ENCODE data around the gene SERPINF2. TPM values are rescaled to one million over a fixed set of nuclear protein-coding genes. Genes with fewer than 3 reads are reported as not detected.

SERPINF2 gene
- total and polyA plus RNA-seq, 2 experiments from 2014 or later = 0.66 to 1.2 TPM

DNA sequence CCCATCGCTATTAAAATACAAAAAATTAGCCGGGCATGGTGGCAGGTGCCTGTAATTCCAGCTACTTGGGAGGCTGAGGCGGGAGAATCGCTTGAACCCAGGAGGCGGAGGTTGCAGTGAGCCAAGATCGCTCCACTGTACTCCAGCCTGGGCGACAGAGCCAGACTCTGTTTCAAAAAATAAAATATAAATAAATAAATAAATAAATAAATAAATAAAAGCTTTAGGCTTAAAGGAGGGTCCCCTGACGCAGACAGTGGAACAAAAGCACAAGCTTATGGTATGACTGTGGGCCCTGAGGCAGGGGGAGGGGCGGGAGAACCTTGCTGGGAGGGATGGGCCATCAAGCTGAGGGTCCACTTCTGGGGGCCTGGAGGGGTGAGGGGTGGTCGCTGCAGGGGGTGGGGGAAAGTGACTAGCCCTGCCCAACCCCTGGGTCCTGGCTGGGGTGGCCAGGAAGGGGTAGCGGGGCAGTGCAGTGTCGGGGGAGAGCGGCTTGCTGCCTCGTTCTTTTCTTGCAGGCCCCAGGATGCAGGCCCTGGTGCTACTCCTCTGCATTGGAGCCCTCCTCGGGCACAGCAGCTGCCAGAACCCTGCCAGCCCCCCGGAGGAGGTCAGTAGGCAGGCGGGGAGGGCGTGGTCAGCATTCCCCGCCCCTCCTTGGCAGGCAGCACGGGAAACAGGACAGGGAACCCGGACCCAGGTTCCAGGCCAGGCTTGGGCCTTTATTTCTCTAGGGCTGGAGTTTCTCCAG, 23.9 kb downstream of the SERPINF2 start:
- H3K27me3 Mint-ChIP-seq (ENCODE audit: insufficient read depth, low read depth, poor library complexity) = peaks cover 15% of the 10 kb centered on the region
- Histone ChIP-seq H2AFZ (no peak overlapping the region), H3K27me3 (ENCODE audit: insufficient read depth) (no peaks in the 10 kb centered on the region), H4K20me1 (replicated peaks; ENCODE audit: insufficient read depth) (no peaks in the 10 kb centered on the region; the same call in 1 of the 2 replicates), H3K27ac (ENCODE audit: low read depth) (no peak overlapping the region), H3K79me2 (replicated peaks; ENCODE audit: insufficient read depth) (no peaks in the 10 kb centered on the region), H3K9me2 (ENCODE audit: insufficient read depth) (no peaks in the 10 kb centered on the region), H3K4me3 (no peak overlapping the region), H3K4me2 (no peak overlapping the region), H3F3A (replicated peaks; ENCODE audit: low read depth) (peaks cover 17% of the 10 kb centered on the region; the same call in 1 of the 2 replicates), H3K4me1 (ENCODE audit: insufficient read depth) (peaks cover 27% of the 10 kb centered on the region), H3K36me3 (ENCODE audit: insufficient read depth) (no peaks in the 10 kb centered on the region)
- peaks cover 33% of the 10 kb centered on the region for H3K4me1 Mint-ChIP-seq
- no peak for TF ChIP-seq ZNF331 (CRISPR knock-in tag; IDR thresholded peaks at IDR 0.05; ENCODE audit: low read depth)
- TF ChIP-seq, protein P1, sequence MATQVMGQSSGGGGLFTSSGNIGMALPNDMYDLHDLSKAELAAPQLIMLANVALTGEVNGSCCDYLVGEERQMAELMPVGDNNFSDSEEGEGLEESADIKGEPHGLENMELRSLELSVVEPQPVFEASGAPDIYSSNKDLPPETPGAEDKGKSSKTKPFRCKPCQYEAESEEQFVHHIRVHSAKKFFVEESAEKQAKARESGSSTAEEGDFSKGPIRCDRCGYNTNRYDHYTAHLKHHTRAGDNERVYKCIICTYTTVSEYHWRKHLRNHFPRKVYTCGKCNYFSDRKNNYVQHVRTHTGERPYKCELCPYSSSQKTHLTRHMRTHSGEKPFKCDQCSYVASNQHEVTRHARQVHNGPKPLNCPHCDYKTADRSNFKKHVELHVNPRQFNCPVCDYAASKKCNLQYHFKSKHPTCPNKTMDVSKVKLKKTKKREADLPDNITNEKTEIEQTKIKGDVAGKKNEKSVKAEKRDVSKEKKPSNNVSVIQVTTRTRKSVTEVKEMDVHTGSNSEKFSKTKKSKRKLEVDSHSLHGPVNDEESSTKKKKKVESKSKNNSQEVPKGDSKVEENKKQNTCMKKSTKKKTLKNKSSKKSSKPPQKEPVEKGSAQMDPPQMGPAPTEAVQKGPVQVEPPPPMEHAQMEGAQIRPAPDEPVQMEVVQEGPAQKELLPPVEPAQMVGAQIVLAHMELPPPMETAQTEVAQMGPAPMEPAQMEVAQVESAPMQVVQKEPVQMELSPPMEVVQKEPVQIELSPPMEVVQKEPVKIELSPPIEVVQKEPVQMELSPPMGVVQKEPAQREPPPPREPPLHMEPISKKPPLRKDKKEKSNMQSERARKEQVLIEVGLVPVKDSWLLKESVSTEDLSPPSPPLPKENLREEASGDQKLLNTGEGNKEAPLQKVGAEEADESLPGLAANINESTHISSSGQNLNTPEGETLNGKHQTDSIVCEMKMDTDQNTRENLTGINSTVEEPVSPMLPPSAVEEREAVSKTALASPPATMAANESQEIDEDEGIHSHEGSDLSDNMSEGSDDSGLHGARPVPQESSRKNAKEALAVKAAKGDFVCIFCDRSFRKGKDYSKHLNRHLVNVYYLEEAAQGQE (IDR thresholded peaks at IDR 0.05; ENCODE audit: unreplicated experiment) = no peak
- TF ChIP-seq POLR2AphosphoS5 (IDR thresholded peaks at IDR 0.05; ENCODE audit: low read depth) = no peak
- TF ChIP-seq, protein P2, sequence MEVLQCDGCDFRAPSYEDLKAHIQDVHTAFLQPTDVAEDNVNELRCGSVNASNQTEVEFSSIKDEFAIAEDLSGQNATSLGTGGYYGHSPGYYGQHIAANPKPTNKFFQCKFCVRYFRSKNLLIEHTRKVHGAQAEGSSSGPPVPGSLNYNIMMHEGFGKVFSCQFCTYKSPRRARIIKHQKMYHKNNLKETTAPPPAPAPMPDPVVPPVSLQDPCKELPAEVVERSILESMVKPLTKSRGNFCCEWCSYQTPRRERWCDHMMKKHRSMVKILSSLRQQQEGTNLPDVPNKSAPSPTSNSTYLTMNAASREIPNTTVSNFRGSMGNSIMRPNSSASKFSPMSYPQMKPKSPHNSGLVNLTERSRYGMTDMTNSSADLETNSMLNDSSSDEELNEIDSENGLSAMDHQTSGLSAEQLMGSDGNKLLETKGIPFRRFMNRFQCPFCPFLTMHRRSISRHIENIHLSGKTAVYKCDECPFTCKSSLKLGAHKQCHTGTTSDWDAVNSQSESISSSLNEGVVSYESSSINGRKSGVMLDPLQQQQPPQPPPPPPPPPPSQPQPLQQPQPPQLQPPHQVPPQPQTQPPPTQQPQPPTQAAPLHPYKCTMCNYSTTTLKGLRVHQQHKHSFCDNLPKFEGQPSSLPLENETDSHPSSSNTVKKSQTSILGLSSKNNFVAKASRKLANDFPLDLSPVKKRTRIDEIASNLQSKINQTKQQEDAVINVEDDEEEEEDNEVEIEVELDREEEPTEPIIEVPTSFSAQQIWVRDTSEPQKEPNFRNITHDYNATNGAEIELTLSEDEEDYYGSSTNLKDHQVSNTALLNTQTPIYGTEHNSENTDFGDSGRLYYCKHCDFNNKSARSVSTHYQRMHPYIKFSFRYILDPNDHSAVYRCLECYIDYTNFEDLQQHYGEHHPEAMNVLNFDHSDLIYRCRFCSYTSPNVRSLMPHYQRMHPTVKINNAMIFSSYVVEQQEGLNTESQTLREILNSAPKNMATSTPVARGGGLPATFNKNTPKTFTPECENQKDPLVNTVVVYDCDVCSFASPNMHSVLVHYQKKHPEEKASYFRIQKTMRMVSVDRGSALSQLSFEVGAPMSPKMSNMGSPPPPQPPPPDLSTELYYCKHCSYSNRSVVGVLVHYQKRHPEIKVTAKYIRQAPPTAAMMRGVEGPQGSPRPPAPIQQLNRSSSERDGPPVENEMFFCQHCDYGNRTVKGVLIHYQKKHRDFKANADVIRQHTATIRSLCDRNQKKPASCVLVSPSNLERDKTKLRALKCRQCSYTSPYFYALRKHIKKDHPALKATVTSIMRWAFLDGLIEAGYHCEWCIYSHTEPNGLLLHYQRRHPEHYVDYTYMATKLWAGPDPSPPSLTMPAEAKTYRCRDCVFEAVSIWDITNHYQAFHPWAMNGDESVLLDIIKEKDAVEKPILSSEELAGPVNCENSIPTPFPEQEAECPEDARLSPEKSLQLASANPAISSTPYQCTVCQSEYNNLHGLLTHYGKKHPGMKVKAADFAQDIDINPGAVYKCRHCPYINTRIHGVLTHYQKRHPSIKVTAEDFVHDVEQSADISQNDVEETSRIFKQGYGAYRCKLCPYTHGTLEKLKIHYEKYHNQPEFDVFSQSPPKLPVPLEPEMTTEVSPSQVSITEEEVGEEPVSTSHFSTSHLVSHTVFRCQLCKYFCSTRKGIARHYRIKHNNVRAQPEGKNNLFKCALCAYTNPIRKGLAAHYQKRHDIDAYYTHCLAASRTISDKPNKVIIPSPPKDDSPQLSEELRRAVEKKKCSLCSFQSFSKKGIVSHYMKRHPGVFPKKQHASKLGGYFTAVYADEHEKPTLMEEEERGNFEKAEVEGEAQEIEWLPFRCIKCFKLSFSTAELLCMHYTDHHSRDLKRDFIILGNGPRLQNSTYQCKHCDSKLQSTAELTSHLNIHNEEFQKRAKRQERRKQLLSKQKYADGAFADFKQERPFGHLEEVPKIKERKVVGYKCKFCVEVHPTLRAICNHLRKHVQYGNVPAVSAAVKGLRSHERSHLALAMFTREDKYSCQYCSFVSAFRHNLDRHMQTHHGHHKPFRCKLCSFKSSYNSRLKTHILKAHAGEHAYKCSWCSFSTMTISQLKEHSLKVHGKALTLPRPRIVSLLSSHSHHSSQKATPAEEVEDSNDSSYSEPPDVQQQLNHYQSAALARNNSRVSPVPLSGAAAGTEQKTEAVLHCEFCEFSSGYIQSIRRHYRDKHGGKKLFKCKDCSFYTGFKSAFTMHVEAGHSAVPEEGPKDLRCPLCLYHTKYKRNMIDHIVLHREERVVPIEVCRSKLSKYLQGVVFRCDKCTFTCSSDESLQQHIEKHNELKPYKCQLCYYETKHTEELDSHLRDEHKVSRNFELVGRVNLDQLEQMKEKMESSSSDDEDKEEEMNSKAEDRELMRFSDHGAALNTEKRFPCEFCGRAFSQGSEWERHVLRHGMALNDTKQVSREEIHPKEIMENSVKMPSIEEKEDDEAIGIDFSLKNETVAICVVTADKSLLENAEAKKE (CRISPR knock-in tag; IDR thresholded peaks at IDR 0.05) = no peak
- TF ChIP-seq, protein P3, sequence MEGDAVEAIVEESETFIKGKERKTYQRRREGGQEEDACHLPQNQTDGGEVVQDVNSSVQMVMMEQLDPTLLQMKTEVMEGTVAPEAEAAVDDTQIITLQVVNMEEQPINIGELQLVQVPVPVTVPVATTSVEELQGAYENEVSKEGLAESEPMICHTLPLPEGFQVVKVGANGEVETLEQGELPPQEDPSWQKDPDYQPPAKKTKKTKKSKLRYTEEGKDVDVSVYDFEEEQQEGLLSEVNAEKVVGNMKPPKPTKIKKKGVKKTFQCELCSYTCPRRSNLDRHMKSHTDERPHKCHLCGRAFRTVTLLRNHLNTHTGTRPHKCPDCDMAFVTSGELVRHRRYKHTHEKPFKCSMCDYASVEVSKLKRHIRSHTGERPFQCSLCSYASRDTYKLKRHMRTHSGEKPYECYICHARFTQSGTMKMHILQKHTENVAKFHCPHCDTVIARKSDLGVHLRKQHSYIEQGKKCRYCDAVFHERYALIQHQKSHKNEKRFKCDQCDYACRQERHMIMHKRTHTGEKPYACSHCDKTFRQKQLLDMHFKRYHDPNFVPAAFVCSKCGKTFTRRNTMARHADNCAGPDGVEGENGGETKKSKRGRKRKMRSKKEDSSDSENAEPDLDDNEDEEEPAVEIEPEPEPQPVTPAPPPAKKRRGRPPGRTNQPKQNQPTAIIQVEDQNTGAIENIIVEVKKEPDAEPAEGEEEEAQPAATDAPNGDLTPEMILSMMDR (conservative IDR thresholded peaks at IDR 0.05; ENCODE audit: low read depth in 2 of 2) = no peak
- TF ChIP-seq EZH2 (IDR thresholded peaks at IDR 0.05; ENCODE audit: low read depth, unreplicated experiment) = no peak
- no peak for TF ChIP-seq EZH2phosphoT487 (IDR thresholded peaks at IDR 0.05; ENCODE audit: unreplicated experiment)
- no peak for TF ChIP-seq STAT1 (IDR thresholded peaks at IDR 0.05; ENCODE audit: unreplicated experiment)
- TF ChIP-seq, protein P4, sequence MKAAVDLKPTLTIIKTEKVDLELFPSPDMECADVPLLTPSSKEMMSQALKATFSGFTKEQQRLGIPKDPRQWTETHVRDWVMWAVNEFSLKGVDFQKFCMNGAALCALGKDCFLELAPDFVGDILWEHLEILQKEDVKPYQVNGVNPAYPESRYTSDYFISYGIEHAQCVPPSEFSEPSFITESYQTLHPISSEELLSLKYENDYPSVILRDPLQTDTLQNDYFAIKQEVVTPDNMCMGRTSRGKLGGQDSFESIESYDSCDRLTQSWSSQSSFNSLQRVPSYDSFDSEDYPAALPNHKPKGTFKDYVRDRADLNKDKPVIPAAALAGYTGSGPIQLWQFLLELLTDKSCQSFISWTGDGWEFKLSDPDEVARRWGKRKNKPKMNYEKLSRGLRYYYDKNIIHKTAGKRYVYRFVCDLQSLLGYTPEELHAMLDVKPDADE (IDR thresholded peaks at IDR 0.05) = no peak
- TF ChIP-seq CREB1 (CRISPR knock-in tag; IDR thresholded peaks at IDR 0.05; ENCODE audit: low read depth) = no peak
- no peak for TF ChIP-seq JUNB (IDR thresholded peaks at IDR 0.05; ENCODE audit: unreplicated experiment)
- no peak for TF ChIP-seq ZNF114 (CRISPR knock-in tag; IDR thresholded peaks at IDR 0.05)
- H3K9me3 Mint-ChIP-seq = no peaks in the 10 kb centered on the region
- peaks cover 11% of the 10 kb centered on the region; the same call in 2 of the 3 replicates for H3K36me3 Mint-ChIP-seq (ENCODE audit: low read depth)
- DNase-seq (ENCODE audit: low spot score) = no peak
- no peak for ATAC-seq
- H3K27ac Mint-ChIP-seq = no peak overlapping the region
- no peak overlapping the region for H3K4me3 Mint-ChIP-seq

Data from GM23338 (cell line).